ENCODE measurements around the gene ADTRP. TPM values are rescaled to one million over a fixed set of nuclear protein-coding genes. Genes with fewer than 3 reads are reported as not detected.

Gene ADTRP
- total and polyA plus RNA-seq, 2 of the 13 experiments (the other 11 are each of a cell fraction or from before 2014, with no cell fraction given): not detected

GRCh38 chr6:11718463-11718862, 60.1 kb downstream of the ADTRP start:
- Histone ChIP-seq H3K4me1 (ENCODE audit: insufficient read depth, low read length) (no peaks in the 10 kb centered on the region), H3K79me2 (ENCODE audit: insufficient read depth, low read length) (no peaks in the 10 kb centered on the region), H3K36me3 (replicated peaks in 1 of 2; ENCODE audit: control insufficient read depth in 1 of 2, insufficient read depth in 2 of 2, low read length in 2 of 2) (no peaks in the 10 kb centered on the region), H4K20me1 (ENCODE audit: insufficient read depth, low read length) (no peaks in the 10 kb centered on the region), H2AFZ (ENCODE audit: low read length) (no peak overlapping the region), H3K27me3 (ENCODE audit: control insufficient read depth in 1 of 2, insufficient read depth in 2 of 2, low read length in 2 of 2) (no peaks in the 10 kb centered on the region; a peak in 3 of 5 replicates), H3K27ac (ENCODE audit: extremely low read length, insufficient read depth, low read length) (no peak overlapping the region), H3K4me2 (ENCODE audit: low read depth, low read length) (no peak overlapping the region), H3K4me3 (replicated peaks in 1 of 3; ENCODE audit: insufficient read depth in 1 of 3, low read depth in 2 of 3, low read length in 3 of 3) (no peak overlapping the region), H3K9ac (ENCODE audit: insufficient read depth, low read depth, low read length) (no peak overlapping the region), H3K9me3 (ENCODE audit: low read length) (no peaks in the 10 kb centered on the region)
- BruUV-seq (replicated peaks): no TSS peak
- ATAC-seq (no peak), DNase-seq (ENCODE audit: low spot score) (no peak), FAIRE-seq (no peak)
- ChIA-PET POLR2A (no interaction called here), CTCF (ENCODE audit: low intra/inter-chr PET ratio, low total read pairs) (no interaction called here)
- in situ Hi-C loops (cut with HindIII; ENCODE audit: extremely low pct_ligation_motif_present, low pct_unique_long_range_greater_than_20kb): no loop called here
- intact Hi-C loops (cut with micrococcal nuclease; ENCODE audit: unreplicated experiment): loop anchor here (10.0 kb wide), 1 partner anchor 96 kb away; no protein-coding TSS in a partner anchor
- no peak for TF ChIP-seq POLR2AphosphoS5 (IDR thresholded peaks at IDR 0.05; ENCODE audit: low read depth, low read length)
- no peak for TF ChIP-seq ZNF24 (IDR thresholded peaks at IDR 0.05)
- no peak for TF ChIP-seq ARID4A (CRISPR knock-in tag; IDR thresholded peaks at IDR 0.05; ENCODE audit: borderline replicate concordance)
- TF ChIP-seq ZFP62 (CRISPR knock-in tag; IDR thresholded peaks at IDR 0.05): no peak
- no peak for TF ChIP-seq ZNF326 (CRISPR knock-in tag; IDR thresholded peaks at IDR 0.05; ENCODE audit: borderline replicate concordance)
- TF ChIP-seq SNAI1 (CRISPR knock-in tag; IDR thresholded peaks at IDR 0.05; ENCODE audit: borderline replicate concordance): no peak
- no peak for TF ChIP-seq ELK4 (CRISPR knock-in tag; IDR thresholded peaks at IDR 0.05; ENCODE audit: borderline replicate concordance)
- TF ChIP-seq SP2 (CRISPR knock-in tag; IDR thresholded peaks at IDR 0.05): no peak
- no peak for TF ChIP-seq NR2F1 (CRISPR knock-in tag; IDR thresholded peaks at IDR 0.05)
- TF ChIP-seq SRSF1 (optimal IDR thresholded peaks at IDR 0.05; ENCODE audit: low read depth, low read length): no peak
- no peak for TF ChIP-seq GLMP (CRISPR knock-in tag; IDR thresholded peaks at IDR 0.05; ENCODE audit: borderline replicate concordance)
- no peak for TF ChIP-seq ZNF256 (CRISPR knock-in tag; conservative IDR thresholded peaks at IDR 0.05)
- TF ChIP-seq NFYB (CRISPR knock-in tag; IDR thresholded peaks at IDR 0.05): no peak
- no peak for TF ChIP-seq ETV5 (CRISPR knock-in tag; IDR thresholded peaks at IDR 0.05; ENCODE audit: borderline replicate concordance)

Data from HepG2 (cell line).